GM19438 (cell line): Measurements from ENCODE around the gene TARS2.

Source experiments
- ATAC-seq: cut with Tn5 transposase; IDR thresholded peaks from one replicate; pipeline ENCODE4 v1.9.1; 2021; ENCODE audit warnings: low read depth; ENCODE audit not compliant: unreplicated experiment

TARS2 gene

DNA sequence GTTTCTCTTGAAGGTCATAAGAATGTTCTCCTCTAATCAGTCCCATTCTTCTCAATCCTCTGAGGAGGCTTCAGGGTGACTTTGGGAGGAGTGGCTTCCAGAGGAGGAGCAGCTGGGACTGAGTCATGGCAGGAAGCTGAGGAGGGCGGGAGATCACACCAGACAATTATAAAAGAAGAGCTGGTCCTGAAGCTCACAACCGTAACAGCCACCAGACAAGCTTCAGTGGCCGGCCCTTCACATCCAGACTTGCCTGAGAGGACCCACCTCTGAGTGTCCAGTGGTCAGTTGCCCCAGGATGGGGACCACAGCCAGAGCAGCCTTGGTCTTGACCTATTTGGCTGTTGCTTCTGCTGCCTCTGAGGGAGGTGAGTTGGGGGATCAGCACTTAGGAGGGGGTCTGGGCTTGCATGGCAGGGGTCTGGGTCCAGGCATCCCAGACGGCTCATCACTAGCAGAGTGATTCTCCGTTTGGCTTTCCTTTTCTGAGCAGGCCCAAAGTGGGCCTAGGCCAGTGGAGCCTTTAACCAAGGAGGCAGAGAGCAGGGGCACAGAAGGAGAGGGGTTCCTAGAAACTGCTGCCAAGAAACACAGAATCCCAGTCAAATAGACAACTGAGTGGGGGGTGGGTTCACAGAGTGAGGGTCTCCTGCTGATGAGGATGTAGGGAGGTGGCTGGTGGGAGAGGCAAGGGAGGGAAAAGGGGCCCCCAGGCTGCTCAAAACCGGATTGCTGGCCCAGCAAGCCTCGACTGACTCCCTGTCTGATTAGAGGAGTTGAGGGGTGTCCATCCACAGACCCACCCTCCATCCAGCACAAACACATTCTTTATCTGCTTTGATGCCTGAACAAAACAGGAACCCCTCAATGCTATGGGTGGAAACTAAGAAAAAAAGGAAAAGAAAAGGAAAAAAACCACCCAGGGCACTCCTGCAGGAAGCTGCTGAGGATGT lies 21.0 kb downstream of the TARS2 start, which contains the start of gene ECM1:
Gene ECM1 (plus strand): TSS at position 198 of the 953 bp plus-strand sequence. CDS start 101 bp downstream, at position 299.
- ATAC-seq = no peak

DNA sequence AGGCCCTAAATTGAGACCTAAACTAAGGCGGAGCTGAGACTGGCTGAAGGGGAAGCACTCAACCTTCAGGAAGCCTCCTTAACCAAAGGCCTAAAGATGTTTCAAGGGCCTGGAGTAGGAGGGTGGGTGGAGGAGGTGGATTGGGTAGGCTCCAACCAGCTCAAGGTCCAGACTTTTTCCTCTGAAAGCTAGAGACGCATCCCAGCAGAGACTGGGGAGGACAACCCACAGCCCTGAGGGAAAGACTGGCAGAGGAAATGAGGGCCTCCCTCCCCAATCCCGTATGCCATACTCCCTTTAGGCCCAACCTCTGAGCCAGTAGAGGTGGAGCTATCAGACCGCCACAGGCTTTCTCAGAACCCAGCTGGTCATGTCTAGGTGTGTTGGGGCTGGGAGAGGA lies 21.8 kb downstream of the TARS2 start:
- no peak for ATAC-seq

DNA sequence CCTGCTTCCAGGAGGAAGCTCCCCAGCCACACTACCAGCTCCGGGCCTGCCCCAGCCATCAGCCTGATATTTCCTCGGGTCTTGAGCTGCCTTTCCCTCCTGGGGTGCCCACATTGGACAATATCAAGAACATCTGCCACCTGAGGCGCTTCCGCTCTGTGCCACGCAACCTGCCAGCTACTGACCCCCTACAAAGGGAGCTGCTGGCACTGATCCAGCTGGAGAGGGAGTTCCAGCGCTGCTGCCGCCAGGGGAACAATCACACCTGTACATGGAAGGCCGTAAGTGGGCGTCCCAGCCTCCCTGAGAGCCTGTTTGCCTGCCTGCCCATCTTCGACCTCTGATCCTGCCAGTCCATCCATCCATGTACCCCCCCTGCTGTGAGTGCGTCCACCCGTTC lies 24.3 kb downstream of the TARS2 start:
- no peak for ATAC-seq

DNA sequence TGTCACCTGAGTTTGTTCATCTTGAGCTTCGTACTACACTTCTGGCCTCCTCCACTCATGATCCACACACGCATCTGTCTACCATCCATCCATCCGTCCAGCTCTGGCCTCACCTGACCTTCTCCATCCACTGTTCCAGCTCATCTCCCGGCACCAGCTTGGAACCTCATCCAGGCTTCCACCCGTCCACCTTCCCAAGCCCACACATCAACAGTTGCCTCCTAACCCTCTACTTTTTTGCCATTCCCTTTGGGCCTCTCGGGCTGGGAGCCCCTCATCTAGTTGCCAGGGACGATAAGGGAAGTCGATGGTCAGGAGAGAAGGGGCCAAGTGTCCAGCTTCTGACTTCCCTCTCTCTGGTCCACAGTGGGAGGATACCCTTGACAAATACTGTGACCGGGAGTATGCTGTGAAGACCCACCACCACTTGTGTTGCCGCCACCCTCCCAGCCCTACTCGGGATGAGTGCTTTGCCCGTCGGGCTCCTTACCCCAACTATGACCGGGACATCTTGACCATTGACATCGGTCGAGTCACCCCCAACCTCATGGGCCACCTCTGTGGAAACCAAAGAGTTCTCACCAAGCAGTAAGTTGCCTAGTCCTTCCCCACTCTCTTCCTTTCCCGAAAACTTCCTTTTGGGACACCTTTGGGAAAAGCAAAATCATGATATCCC lies 24.9 kb downstream of the TARS2 start:
- ATAC-seq = no peak

DNA sequence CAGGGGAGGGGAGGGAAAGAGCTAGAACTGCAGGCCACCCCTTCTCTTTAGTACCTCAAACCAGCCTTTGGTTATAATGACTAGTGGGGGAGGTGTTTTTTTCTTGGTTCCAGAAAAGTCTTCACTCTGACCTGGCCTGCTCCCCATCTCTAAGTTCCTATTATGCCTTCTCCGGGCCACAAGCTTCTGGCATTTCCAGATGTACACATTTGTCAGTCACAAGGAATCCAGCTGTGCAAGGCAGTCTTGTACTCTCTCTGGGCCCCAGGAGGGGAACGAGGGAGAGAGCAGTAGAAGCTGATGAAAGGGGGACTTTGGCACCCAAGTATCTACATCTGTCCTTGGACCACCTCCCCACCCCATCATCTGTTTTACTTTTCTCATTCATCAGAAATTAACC lies 25.6 kb downstream of the TARS2 start:
- ATAC-seq = no peak

DNA sequence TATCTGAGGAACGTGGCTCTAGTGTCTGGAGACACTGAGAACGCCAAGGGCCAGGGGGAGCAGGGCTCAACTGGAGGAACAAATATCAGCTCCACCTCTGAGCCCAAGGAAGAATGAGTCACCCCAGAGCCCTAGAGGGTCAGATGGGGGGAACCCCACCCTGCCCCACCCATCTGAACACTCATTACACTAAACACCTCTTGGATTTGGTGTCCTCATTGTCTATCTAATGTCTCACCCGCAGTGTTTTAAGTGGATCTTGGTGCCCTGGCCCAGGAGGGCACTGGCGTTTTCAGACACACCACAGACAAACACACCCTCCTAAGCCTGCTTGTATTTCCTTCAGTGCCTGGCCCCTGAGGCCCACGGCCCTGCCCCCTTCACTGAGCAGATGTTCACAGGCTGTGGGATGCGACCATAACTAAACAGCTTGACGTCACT lies 26.2 kb downstream of the TARS2 start:
- ATAC-seq = no peak

- ATAC-seq = no peak
Observed at GRCh38 chr1:150514260-150514659, 27.0 kb downstream of the TARS2 start.

DNA sequence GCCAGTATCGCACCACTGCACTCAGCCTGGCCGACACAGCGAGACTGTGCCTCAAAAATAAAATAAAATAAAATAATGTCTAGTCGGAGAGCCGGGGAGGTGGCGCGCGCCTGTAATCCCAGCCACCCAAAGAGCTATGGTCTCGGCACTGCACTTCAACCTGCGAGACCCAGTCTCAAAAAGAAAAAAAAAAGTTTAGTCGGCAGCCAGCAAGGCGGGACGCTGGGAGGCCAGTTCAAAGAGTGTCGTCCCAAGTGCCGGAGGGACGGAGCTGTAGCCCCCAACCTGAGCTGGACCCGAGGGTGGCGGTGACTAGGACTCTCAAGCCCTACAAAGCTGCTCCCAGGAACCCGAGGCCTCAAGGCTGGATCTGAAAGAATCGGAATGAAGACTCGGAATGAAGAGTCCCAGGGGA lies 27.7 kb downstream of the TARS2 start:
- ATAC-seq = peak; percentile 4

DNA sequence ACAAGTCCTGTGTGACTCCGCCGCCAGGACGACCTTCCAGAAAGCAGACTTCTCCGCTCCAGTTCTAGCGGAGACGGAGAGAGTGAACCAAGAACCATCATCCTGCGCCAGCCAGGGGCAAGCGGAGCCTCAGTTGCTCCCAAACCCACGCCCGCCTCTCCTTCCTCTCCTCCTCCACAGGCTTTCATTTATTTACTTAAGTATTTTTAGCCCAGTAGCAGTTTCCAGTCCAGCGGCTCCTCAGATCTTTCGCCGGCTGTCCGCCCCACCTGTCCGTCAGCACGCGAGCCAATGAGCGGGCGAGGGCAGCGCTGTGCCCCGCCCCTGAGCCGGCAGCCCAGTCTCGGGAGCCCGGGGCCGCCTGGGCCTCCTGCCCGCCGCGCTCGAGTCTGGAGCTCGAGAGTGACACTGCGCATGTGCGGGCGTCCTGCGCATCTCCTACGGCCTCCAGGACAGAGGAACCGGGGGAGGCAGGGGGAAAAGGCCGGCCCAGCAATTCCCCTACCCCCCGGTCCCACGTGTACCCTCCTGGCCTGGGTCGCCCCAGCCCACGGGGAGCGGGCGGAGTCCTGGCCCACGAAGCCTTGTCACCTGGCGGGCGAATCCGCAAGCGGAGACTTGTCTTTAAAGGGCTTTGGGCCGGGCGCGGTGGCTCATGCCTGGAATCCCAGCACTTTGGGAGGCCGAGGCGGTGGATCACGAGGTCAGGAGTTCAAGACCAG lies 28.3 kb downstream of the TARS2 start, which contains the start of gene FALEC:
Gene FALEC (plus strand): TSS at position 425 of the 722 bp plus-strand sequence.
- ATAC-seq = peak; percentile 92

DNA sequence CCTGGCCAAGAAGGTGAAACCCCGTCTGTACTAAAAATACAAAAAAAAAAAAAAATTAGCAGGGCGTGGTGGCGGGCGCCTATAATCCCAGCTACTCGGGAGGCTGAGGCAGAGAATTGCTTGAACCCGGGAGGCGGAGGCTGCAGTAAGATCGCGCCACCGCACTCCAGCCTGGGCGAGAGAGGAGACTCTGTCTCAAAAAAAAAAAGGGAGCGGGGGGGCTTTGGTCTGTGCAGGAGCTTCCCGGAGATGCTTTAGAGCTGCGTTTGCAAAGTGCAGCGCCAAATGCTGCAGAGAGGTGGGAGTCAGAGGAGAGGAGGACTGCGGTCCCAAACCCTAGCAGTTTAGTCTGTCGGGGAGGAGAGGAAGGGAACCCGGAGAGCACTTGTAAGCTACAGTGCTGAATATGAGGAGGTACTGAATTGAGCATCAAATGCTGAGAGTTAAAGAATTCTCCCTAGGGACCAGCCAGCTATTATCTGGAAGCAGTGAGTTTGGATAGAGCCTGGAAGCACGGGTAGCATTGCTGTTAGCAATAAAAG lies 28.9 kb downstream of the TARS2 start:
- ATAC-seq = peak; percentile 11

GRCh38 chr1:150516616-150517015 lies 29.4 kb downstream of the TARS2 start:
- ATAC-seq = no peak

GRCh38 chr1:150521196-150521968 lies 34.2 kb downstream of the TARS2 start:
- no peak for ATAC-seq

- no peak for ATAC-seq
Observed at GRCh38 chr1:150525348-150525747, 38.1 kb downstream of the TARS2 start.

- no peak for ATAC-seq
Observed at GRCh38 chr1:150528196-150528595, 41.0 kb downstream of the TARS2 start.

DNA sequence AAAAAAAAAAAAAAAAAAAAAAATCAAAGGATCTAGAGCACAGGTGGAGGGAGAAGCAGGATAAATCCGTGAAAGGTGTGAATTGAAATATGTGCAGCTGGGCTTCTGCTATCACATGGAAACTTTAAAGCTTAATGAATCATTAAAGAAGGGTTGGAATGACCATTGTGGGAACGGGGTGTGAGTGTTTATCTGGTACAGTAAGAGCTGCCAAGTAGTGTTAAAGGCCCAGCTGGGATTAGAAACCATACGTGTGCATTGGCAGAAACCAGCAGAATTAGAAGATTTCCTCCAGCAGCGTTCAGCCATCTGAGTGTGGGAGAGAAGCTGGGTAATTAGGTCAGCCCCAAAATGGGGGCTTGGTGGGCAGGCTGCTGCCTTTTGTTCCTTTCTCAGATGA lies 41.8 kb downstream of the TARS2 start:
- no peak for ATAC-seq

- no peak for ATAC-seq
Observed at GRCh38 chr1:150530491-150531159, 43.4 kb downstream of the TARS2 start.

GRCh38 chr1:150532860-150533259 lies 45.6 kb downstream of the TARS2 start:
- ATAC-seq = no peak

GRCh38 chr1:150534002-150534401 lies 46.8 kb downstream of the TARS2 start:
- ATAC-seq = no peak
